ENCODE results near the gene MED31.

Gene MED31

GRCh38 chr17:6642592-6642991 is 8.8 kb downstream of the MED31 start:
- Histone ChIP-seq H3K27ac (no peak overlapping the region), H3K27me3 (ENCODE audit: control insufficient read depth, insufficient read depth, low read length) (no peaks in the 10 kb centered on the region), H3K79me2 (peaks cover 14% of the 10 kb centered on the region), H3K36me3 (ENCODE audit: control insufficient read depth, insufficient read depth, low read length) (no peaks in the 10 kb centered on the region), H3K4me2 (ENCODE audit: low read length) (no peak overlapping the region), H3K9ac (no peak overlapping the region), H3K4me3 (ENCODE audit: low read depth, low read length) (no peak overlapping the region), H3K4me1 (peaks cover 6% of the 10 kb centered on the region), H2AFZ (no peak overlapping the region), H3K9me3 (ENCODE audit: control insufficient read depth, low read length) (no peaks in the 10 kb centered on the region)
- no peak for TF ChIP-seq CTCF (IDR thresholded peaks at IDR 0.05)

- Histone ChIP-seq H3K9ac (peak overlapping the region; percentile 12), H3K27me3 (ENCODE audit: control insufficient read depth, insufficient read depth, low read length) (no peaks in the 10 kb centered on the region), H3K9me3 (ENCODE audit: control insufficient read depth, low read length) (no peaks in the 10 kb centered on the region), H3K4me2 (ENCODE audit: low read length) (peak overlapping the region; percentile 98), H3K27ac (peak overlapping the region; percentile 95), H3K4me3 (ENCODE audit: low read depth, low read length) (peak overlapping the region; percentile 83), H3K4me1 (peaks cover 6% of the 10 kb centered on the region), H2AFZ (peak overlapping the region; percentile 99), H3K36me3 (ENCODE audit: control insufficient read depth, insufficient read depth, low read length) (no peaks in the 10 kb centered on the region), H3K79me2 (peaks cover 10% of the 10 kb centered on the region)
- TF ChIP-seq CTCF (IDR thresholded peaks at IDR 0.05) = no peak
Measured at GRCh38 chr17:6641247-6641863, 10.1 kb downstream of the MED31 start.

DNA sequence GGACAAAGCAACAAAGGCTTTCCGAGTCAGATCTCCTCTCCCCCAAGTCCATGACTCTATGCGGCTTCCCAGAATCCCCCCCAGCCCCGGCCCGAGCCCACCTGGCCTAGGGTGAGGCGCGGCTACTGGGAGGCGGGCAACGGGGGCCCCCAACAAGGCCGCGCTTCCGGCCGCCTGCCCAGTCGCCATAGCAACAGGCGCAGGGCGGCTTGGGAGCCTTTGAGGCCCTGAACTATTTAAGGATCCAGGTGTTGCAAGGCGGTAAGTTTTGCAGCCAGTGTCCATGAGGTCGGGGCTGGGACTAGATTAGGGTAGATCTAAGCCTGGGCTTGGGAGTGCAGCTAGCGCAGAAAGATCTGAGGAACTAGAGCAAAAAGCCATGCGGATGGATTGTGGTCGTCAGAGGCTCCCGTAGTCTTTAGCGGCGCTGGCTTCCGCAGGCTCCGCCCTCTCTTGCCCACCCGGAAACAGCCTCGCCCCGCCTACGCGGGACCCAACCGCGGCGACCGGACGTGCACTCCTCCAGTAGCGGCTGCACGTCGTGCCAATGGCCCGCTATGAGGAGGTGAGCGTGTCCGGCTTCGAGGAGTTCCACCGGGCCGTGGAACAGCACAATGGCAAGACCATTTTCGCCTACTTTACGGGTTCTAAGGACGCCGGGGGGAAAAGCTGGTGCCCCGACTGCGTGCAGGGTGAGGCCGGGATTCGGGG is 10.7 kb downstream of the MED31 start, which contains the start of the genes KIAA0753 and TXNDC17:
KIAA0753 (minus strand) TSS at position 176 of the 711 bp plus-strand sequence. CDS start 5,608 bp downstream, outside the sequence.
TXNDC17 (plus strand) TSS at position 525 of the 711 bp plus-strand sequence; CDS start at position 548, 23 bp downstream.
- Histone ChIP-seq H3K27ac (peak within 1 kb of the TSS; percentile 95), H3K4me2 (ENCODE audit: low read length) (peak within 1 kb of the TSS; percentile 98), H3K27me3 (ENCODE audit: control insufficient read depth, insufficient read depth, low read length) (no peaks in the 10 kb centered on the region), H3K4me1 (peaks cover 6% of the 10 kb centered on the region), H3K9ac (peak within 1 kb of the TSS; percentile 89), H3K4me3 (ENCODE audit: low read depth, low read length) (peak within 1 kb of the TSS; percentile 83), H3K36me3 (ENCODE audit: control insufficient read depth, insufficient read depth, low read length) (no peaks in the 10 kb centered on the region), H3K9me3 (ENCODE audit: control insufficient read depth, low read length) (no peaks in the 10 kb centered on the region), H2AFZ (peak within 1 kb of the TSS; percentile 99), H3K79me2 (peaks cover 10% of the 10 kb centered on the region)
- no peak for TF ChIP-seq CTCF (IDR thresholded peaks at IDR 0.05)

- peak overlapping the region; percentile 98 for H3K4me2 ChIP-seq (ENCODE audit: low read length)
- peaks cover 6% of the 10 kb centered on the region for H3K4me1 ChIP-seq
- no peaks in the 10 kb centered on the region for H3K9me3 ChIP-seq (ENCODE audit: control insufficient read depth, low read length)
- peak overlapping the region; percentile 83 for H3K4me3 ChIP-seq (ENCODE audit: low read depth, low read length)
- peaks cover 10% of the 10 kb centered on the region for H3K79me2 ChIP-seq
- TF ChIP-seq CTCF (IDR thresholded peaks at IDR 0.05) = no peak
- peak overlapping the region; percentile 99 for H2AFZ ChIP-seq
- no peaks in the 10 kb centered on the region for H3K27me3 ChIP-seq (ENCODE audit: control insufficient read depth, insufficient read depth, low read length)
- peak overlapping the region; percentile 89 for H3K9ac ChIP-seq
- peak overlapping the region; percentile 95 for H3K27ac ChIP-seq
- H3K36me3 ChIP-seq (ENCODE audit: control insufficient read depth, insufficient read depth, low read length) = no peaks in the 10 kb centered on the region
Measured at GRCh38 chr17:6639586-6640535, 11.5 kb downstream of the MED31 start.

Data from parathyroid adenoma (tissue), 2 donors.